ENCODE measurements around the gene TEKTIP1. TPM values are rescaled to one million over a fixed set of nuclear protein-coding genes. Genes with fewer than 3 reads are reported as not detected.
"Not testable (repeated sequence)": the region's sequence is repeated elsewhere in the genome, so short reads cannot be mapped to it uniquely, and the experiment has no call there.

TEKTIP1 gene
- total RNA-seq, 1 donor from 2014 or later = 0.40 TPM

GRCh38 chr19:3575260-3575741 is 36.3 kb downstream of the TEKTIP1 start:
- no peak for ATAC-seq
- intact Hi-C loops (cut with micrococcal nuclease) = no loop called here

GRCh38 chr19:3575949-3576673 is 37.1 kb downstream of the TEKTIP1 start:
- DNase-seq (no peak), ATAC-seq (no peak)
- intact Hi-C loops (cut with micrococcal nuclease) = no loop called here

More at GRCh38 chr19:3575260-3575741, 36.3 kb downstream of the TEKTIP1 start:
- DNase-seq = no peak

DNA sequence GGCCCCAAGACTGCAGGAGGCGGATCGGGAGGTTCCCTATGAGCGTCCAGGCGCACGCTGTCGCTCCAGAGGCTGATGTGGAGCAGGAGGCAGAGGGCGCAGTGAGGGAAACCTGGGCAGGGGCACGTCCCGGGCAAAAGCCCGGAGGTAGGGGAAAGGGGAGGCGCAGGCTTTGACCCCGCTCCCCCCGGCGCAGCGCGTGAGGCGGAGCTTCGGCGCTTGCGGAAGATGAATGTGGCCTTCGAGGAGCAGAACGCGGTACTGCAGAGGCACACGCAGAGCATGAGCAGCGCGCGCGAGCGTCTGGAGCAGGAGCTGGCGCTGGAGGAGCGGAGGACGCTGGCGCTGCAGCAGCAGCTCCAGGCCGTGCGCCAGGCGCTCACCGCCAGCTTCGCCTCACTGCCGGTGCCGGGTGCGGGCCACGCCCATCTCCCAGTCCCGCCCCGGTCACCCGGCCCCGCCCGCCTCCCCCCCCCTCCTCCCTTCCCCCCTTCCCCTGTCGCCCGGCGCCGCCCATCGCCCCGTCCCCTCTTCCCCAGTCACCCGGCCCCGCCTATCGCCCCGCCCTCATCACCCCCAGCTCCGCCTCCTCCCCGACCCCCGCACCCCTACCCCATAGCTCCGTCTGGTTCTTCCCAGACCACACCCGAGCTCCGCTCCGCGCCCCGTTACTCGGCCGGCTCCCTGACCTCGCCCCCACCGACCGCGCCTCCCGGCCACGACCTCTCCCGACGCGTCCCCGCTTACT is 37.9 kb downstream of the TEKTIP1 start:
- intact Hi-C loops (cut with micrococcal nuclease) = no loop called here
- peak; percentile 21 for ATAC-seq
- DNase-seq = peak; percentile 82

GRCh38 chr19:3577723-3578344 is 38.9 kb downstream of the TEKTIP1 start:
- no peak for DNase-seq

DNA sequence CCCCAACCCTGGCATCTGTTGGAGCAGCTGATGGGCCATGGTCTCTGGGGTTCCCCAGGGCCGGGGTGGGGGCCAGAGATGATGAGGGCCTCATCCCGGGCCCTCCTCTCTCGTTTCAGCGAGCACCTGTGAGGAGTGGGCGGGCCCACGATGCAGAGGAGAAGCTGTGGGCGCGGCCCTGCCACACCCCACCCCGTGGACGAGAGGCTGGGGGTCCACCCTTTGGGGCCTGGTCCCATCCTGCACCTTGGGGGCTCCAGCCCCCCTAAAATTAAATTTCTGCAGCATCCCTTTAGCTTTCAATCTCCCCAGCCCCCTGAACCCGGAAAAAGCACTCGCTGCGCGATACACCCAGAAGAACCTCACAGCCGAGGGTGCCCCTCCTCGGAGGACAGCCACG is 39.4 kb downstream of the TEKTIP1 start:
- no peak for ATAC-seq
- DNase-seq = no peak
- intact Hi-C loops (cut with micrococcal nuclease) = no loop called here

More at GRCh38 chr19:3577723-3578344, 38.9 kb downstream of the TEKTIP1 start:
- intact Hi-C loops (cut with micrococcal nuclease) = no loop called here
- ATAC-seq = no peak

- intact Hi-C loops (cut with micrococcal nuclease) = no loop called here
- ATAC-seq (no peak), DNase-seq (no peak)
Observed at GRCh38 chr19:3580156-3580934, 41.4 kb downstream of the TEKTIP1 start.

- intact Hi-C loops (cut with micrococcal nuclease); ATAC-seq; DNase-seq: not testable (repeated sequence)
Observed at GRCh38 chr19:3581792-3582191, 42.8 kb downstream of the TEKTIP1 start.

- intact Hi-C loops (cut with micrococcal nuclease); DNase-seq; ATAC-seq: not testable (repeated sequence)
Observed at GRCh38 chr19:3584036-3584802, 45.2 kb downstream of the TEKTIP1 start.

GRCh38 chr19:3585301-3586126 is 46.5 kb downstream of the TEKTIP1 start, which contains the start of gene GIPC3:
Gene GIPC3 (plus strand): TSS chr19:3585478. CDS start chr19:3585598, 120 bp downstream.
- no peak for DNase-seq
- intact Hi-C loops (cut with micrococcal nuclease) = no loop called here
- no peak for ATAC-seq

DNA sequence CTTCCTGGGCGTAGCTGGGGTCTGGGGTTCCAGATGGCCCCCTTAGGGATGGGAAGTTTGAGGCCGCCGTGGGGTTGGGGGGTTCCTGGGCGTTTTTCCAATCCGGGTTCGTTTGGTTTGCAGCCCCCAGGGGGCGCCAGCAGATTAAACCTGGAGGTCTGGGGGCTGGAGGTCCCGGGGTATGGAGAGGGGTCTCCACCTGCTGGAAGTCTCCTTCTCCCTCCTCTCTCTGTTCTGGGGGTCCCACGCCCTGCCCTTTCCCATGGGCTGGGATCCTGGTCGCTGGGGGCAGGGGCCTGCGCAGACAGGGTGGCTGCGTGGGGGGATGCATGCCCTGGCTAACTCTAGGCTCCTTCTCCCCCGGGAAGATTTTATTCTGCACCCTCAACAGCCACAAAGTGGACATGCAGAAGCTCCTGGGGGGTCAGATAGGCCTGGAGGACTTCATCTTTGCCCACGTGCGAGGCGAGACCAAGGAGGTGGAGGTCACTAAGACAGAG is 47.2 kb downstream of the TEKTIP1 start:
- ATAC-seq (peak; percentile 13), DNase-seq (no peak)
- intact Hi-C loops (cut with micrococcal nuclease) = no loop called here

- DNase-seq = no peak
- intact Hi-C loops (cut with micrococcal nuclease) = no loop called here
- peak; percentile 69 for ATAC-seq
Observed at GRCh38 chr19:3586707-3587346, 47.9 kb downstream of the TEKTIP1 start.

DNA sequence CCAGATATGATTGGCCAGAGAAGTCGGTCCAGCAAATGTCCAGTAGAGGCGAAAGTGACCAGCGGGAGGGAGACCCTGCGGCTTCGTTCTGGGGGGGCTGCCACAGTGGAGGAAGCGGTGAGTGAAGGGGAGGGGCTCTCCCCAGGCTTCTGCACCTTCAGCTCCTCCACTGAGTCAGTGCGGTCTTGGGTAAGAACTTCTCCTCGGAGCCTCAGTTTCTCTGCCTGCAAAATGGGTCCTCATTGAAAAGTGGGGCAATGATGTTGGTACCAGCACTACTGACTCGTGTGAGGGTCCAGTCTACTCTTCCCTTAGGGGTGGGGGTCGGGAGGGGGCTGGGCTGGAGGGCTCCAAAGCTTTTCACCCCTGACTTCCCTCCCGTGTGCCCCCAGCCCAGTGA is 50.5 kb downstream of the TEKTIP1 start:
- DNase-seq (no peak), ATAC-seq (no peak)
- intact Hi-C loops (cut with micrococcal nuclease) = no loop called here

DNA sequence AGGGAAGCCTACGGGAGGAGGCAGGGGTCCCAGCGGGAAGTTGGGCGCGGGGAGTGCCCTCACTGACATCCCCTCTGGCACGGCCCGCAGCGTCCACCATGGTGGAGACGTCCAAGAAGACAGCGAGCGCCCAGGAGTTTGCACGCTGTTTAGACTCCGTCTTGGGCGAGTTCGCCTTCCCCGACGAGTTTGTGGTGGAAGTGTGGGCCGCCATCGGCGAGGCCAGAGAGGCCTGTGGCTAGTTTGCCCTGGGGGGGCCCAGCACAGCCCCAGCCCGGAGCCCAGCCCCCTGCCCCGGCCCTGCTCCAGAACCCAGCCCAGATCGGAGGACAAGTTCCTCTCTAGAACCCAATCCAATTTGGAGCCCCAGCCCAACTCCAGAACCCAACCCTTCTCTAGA is 51.0 kb downstream of the TEKTIP1 start:
- ATAC-seq (no peak), DNase-seq (no peak)
- intact Hi-C loops (cut with micrococcal nuclease) = no loop called here

DNA sequence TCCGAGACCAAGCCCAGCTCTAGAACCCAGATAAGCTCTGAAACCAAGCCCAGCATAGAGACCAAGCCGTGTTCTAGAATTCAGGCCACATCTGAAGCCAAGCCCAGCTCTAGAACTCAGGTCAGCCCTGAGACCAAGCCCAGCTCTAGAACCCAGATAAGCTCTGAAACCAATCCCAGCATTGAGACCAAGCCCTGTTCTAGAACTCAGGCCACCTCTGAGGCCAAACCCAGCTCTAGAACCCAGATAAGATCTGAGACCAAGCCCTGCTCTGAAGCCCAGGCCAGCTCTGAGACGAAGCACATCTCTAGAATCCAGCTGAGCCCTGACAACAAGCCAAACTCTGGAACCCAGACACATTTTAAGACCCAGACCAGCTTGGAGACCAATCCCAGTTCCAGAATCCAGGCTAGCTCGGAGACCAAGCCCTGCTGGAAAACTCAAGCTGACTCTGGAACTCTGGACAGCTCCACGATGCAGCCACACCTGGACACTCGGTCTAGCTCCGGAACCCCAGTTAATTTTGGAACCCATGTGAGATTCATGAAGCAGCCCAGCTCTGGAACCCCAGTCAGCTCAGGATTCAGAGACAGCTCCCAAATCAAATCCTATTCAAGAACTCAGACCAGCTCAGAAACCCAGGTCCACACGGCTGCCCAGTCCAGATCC is 52.2 kb downstream of the TEKTIP1 start:
- DNase-seq (no peak), ATAC-seq (no peak)
- intact Hi-C loops (cut with micrococcal nuclease) = no loop called here

DNA sequence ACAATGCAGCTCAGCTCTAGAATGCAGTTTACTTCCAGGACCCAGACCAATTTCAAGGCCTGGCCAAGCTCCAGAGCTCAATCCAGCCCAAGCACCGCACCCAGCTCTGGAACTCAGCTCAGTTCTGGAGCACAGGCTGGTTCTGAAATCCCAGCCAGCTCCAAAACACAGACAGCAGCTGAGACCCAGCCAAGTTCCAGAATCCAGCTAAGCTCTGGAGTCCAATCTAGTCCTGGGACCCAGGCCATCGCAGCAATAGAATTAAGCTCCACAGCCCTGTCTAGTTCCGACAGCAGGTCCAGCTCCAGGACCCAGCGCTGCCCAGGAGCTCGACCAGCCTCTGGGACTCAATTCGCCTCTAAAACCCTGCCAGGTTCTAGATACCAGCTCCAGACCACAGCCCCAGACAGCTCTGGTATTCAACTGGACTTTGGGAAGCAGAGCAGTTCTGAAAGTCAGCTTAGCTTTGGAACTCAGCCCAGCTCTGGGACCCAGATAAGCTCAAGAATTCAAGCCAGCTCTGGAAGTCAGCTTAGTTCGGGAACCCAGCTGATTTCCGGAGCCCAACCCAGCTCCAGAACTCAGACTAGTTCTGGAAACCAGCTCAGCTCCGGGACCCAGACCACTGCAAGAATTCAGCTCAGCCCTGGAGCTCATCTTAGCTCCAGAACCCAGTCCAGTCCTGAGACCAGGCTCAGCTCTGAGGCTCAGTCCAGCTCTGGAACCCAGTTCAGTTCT is 53.1 kb downstream of the TEKTIP1 start:
- DNase-seq (no peak), ATAC-seq (peak; percentile 70)
- intact Hi-C loops (cut with micrococcal nuclease) = no loop called here

DNA sequence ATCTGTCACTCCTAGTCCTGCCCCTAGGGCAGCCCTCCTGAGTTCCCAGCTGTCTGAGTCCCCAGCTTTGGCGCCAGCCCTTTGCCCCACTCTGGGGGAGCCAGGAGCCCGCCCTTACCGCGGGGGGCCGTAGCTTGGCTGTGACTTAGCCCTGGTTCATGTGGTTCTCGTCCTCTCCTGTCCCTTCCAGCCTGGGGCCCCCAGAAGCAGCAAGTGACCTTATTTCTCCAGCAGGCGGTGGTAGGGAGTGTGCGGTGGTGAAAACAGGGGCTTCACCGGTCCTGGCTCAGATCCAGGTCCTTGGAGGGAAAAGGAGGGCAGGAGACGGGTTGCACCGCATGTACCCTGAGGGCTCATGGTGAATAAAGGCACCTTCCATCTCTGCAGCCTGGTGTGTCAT is 54.2 kb downstream of the TEKTIP1 start:
- DNase-seq (no peak), ATAC-seq (no peak)
- intact Hi-C loops (cut with micrococcal nuclease) = no loop called here
